ENCODE measurements around the gene MCRIP1.
"Not testable (repeated sequence)": the region's sequence is repeated elsewhere in the genome, so short reads cannot be mapped to it uniquely, and the experiment has no call there.

The MCRIP1 gene

GRCh38 chr17:81840059-81840458 lies 7.0 kb upstream of the MCRIP1 start:
- H3K79me2 ChIP-seq (ENCODE audit: control insufficient read depth, insufficient read depth, low read length, unreplicated experiment); H3K4me1 ChIP-seq (ENCODE audit: control insufficient read depth, insufficient read depth, low read length, unreplicated experiment); H3K4me3 ChIP-seq (ENCODE audit: low read depth, low read length); H3K27ac ChIP-seq (ENCODE audit: low read depth, low read length); H3K27me3 ChIP-seq (ENCODE audit: insufficient read depth, low read length); H2AFZ ChIP-seq (ENCODE audit: low read length, unreplicated experiment): not testable (repeated sequence)
- H3K36me3 ChIP-seq (ENCODE audit: insufficient read depth, low read length): peaks cover 16% of the 10 kb centered on the region; the same call in 1 of the 2 replicates

DNA sequence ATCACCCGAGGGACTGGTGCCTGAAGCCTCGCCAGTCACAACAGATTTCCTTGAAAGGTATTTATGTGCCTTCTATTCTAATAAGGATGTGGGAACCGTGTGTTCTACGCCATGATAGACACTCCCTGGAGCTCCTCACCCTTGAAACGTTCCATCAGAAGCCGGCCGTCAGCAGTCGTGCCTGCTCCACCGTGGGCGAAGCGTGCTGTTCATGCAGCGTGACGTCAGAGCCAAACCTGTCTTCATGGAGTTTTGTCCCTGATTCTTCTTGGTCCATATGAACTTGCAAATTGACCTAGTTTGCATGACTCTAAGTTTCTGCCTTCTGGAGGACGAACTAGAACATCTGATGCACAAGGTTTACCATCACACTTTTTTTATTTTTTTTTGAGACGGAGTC lies 6.2 kb upstream of the MCRIP1 start:
- H3K4me1 ChIP-seq (ENCODE audit: control insufficient read depth, insufficient read depth, low read length, unreplicated experiment): no peaks in the 10 kb centered on the region
- H3K36me3 ChIP-seq (ENCODE audit: insufficient read depth, low read length): peaks cover 10% of the 10 kb centered on the region; the same call in 1 of the 2 replicates
- H2AFZ ChIP-seq (ENCODE audit: low read length, unreplicated experiment): no peak overlapping the region
- no peaks in the 10 kb centered on the region for H3K27me3 ChIP-seq (ENCODE audit: insufficient read depth, low read length)
- H3K79me2 ChIP-seq (ENCODE audit: control insufficient read depth, insufficient read depth, low read length, unreplicated experiment): no peaks in the 10 kb centered on the region
- H3K27ac ChIP-seq (ENCODE audit: low read depth, low read length): no peak overlapping the region
- no peak overlapping the region for H3K4me3 ChIP-seq (ENCODE audit: low read depth, low read length)

DNA sequence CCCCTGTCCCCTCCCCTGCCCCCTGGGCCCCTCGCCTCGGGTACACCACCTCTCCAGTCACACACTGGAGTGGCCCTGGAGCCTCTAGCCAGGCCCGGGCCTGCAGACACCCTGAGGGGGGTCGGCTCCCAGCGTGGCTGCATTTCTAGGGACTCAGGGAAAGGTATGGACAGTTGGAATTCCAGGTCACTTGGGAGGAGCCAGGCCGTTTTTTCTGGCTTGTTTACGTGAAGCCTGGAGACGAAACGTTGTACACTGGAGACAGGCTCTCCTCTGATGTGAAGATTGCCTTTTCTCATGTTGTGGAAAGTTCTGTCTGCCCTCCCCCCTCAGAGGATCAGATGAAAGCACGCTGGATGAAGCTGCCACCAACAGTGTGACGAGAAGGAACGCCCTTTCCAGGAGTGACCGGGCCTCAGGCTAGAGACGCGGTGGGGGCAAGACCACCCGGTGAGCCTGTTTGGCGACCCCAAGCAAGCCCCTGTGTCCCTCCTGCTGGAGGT lies 5.7 kb upstream of the MCRIP1 start:
- H3K4me3 ChIP-seq (ENCODE audit: low read depth, low read length): no peak overlapping the region
- peaks cover 9% of the 10 kb centered on the region; the same call in 1 of the 2 replicates for H3K36me3 ChIP-seq (ENCODE audit: insufficient read depth, low read length)
- H3K79me2 ChIP-seq (ENCODE audit: control insufficient read depth, insufficient read depth, low read length, unreplicated experiment): peaks cover under 1% of the 10 kb centered on the region
- H2AFZ ChIP-seq (ENCODE audit: low read length, unreplicated experiment): no peak overlapping the region
- H3K27ac ChIP-seq (ENCODE audit: low read depth, low read length): no peak overlapping the region
- no peaks in the 10 kb centered on the region for H3K27me3 ChIP-seq (ENCODE audit: insufficient read depth, low read length)
- H3K4me1 ChIP-seq (ENCODE audit: control insufficient read depth, insufficient read depth, low read length, unreplicated experiment): no peaks in the 10 kb centered on the region

GRCh38 chr17:81837641-81838040 lies 4.5 kb upstream of the MCRIP1 start:
- peaks cover 6% of the 10 kb centered on the region for H3K79me2 ChIP-seq (ENCODE audit: control insufficient read depth, insufficient read depth, low read length, unreplicated experiment)
- H2AFZ ChIP-seq (ENCODE audit: low read length, unreplicated experiment): no peak overlapping the region
- H3K4me3 ChIP-seq (ENCODE audit: low read depth, low read length): no peak overlapping the region
- H3K36me3 ChIP-seq (ENCODE audit: insufficient read depth, low read length): no peaks in the 10 kb centered on the region
- H3K27me3 ChIP-seq (ENCODE audit: insufficient read depth, low read length): no peaks in the 10 kb centered on the region
- H3K27ac ChIP-seq (ENCODE audit: low read depth, low read length): no peak overlapping the region
- H3K4me1 ChIP-seq (ENCODE audit: control insufficient read depth, insufficient read depth, low read length, unreplicated experiment): no peaks in the 10 kb centered on the region

DNA sequence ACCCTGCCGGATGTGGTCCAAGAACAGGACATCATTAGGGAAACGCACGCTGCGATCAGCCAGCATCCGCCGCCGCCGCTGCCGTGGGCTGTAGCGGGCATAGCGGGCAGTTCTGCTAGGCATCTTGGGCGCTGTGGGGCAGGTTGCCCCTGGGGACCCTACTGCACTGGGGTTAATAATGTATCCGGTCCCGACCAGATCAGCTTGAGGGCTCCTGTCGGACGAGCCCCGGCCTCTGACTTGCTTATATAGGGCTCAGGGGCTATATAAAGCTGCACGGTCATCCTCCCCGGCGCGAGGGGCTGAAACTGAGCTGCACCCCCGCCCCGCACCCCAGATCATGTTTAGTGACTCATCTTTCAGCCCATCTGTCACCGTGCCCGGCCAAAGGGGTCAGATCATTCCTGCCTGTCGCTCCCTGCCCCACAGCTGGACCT lies 1.8 kb upstream of the MCRIP1 start, which contains the start of gene PPP1R27:
Gene PPP1R27, minus strand, starts transcription at position 220 of the 437 bp plus-strand sequence. Its CDS starts 97 bp downstream, at position 123.
- H3K79me2 ChIP-seq (ENCODE audit: control insufficient read depth, insufficient read depth, low read length, unreplicated experiment): peaks cover 6% of the 10 kb centered on the region
- H3K4me3 ChIP-seq (ENCODE audit: low read depth, low read length): peak within 1 kb of the TSS; percentile 98
- H3K36me3 ChIP-seq (ENCODE audit: insufficient read depth, low read length): no peaks in the 10 kb centered on the region
- peaks cover 11% of the 10 kb centered on the region for H3K4me1 ChIP-seq (ENCODE audit: control insufficient read depth, insufficient read depth, low read length, unreplicated experiment)
- peak within 1 kb of the TSS; percentile 91 for H3K27ac ChIP-seq (ENCODE audit: low read depth, low read length)
- peak within 1 kb of the TSS; percentile 70 for H2AFZ ChIP-seq (ENCODE audit: low read length, unreplicated experiment)
- H3K27me3 ChIP-seq (ENCODE audit: insufficient read depth, low read length): no peaks in the 10 kb centered on the region

- Histone ChIP-seq H3K4me1 (ENCODE audit: control insufficient read depth, insufficient read depth, low read length, unreplicated experiment) (peaks cover 11% of the 10 kb centered on the region), H3K79me2 (ENCODE audit: control insufficient read depth, insufficient read depth, low read length, unreplicated experiment) (peaks cover 8% of the 10 kb centered on the region), H3K27me3 (ENCODE audit: insufficient read depth, low read length) (no peaks in the 10 kb centered on the region), H3K36me3 (ENCODE audit: insufficient read depth, low read length) (no peaks in the 10 kb centered on the region), H2AFZ (ENCODE audit: low read length, unreplicated experiment) (peak overlapping the region; percentile 70), H3K27ac (ENCODE audit: low read depth, low read length) (peak overlapping the region; percentile 91), H3K4me3 (ENCODE audit: low read depth, low read length) (peak overlapping the region; percentile 98)
Measured at GRCh38 chr17:81833921-81834830, 1.1 kb upstream of the MCRIP1 start.

DNA sequence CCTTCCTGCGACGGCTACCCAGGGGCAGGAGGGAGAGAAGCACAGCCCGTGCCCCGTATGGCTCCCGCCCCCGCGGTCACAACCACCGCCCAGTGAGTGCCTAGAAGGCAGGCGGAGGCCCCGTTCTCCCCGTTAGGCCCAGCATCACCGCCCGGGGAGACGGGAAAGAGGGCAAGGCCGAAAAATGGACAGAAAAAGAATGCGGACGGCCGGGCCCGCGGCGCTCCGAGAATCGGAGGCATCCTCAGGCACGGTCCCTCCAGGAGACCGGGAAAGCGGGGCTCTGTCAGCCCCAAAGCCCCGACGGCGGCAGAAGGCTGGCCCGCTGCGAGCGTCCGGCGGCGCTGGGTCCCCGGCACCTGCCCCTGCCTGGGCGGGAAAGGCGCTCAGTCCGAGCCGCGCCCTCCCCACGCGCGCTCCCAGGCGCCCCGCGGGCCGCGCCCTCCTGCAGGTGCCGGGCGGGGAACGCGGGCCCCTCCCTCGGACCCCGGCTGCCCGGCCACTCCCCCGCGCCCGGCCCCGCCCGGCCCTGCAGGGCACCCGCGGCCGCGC lies 407 bp downstream of the MCRIP1 start:
- Histone ChIP-seq H3K4me1 (ENCODE audit: control insufficient read depth, insufficient read depth, low read length, unreplicated experiment) (peaks cover 11% of the 10 kb centered on the region), H3K36me3 (ENCODE audit: insufficient read depth, low read length) (no peaks in the 10 kb centered on the region), H3K27ac (ENCODE audit: low read depth, low read length) (peak overlapping the region; percentile 67), H3K4me3 (ENCODE audit: low read depth, low read length) (peak overlapping the region; percentile 93), H3K79me2 (ENCODE audit: control insufficient read depth, insufficient read depth, low read length, unreplicated experiment) (peaks cover 8% of the 10 kb centered on the region), H3K27me3 (ENCODE audit: insufficient read depth, low read length) (no peaks in the 10 kb centered on the region), H2AFZ (ENCODE audit: low read length, unreplicated experiment) (peak overlapping the region; percentile 65)

DNA sequence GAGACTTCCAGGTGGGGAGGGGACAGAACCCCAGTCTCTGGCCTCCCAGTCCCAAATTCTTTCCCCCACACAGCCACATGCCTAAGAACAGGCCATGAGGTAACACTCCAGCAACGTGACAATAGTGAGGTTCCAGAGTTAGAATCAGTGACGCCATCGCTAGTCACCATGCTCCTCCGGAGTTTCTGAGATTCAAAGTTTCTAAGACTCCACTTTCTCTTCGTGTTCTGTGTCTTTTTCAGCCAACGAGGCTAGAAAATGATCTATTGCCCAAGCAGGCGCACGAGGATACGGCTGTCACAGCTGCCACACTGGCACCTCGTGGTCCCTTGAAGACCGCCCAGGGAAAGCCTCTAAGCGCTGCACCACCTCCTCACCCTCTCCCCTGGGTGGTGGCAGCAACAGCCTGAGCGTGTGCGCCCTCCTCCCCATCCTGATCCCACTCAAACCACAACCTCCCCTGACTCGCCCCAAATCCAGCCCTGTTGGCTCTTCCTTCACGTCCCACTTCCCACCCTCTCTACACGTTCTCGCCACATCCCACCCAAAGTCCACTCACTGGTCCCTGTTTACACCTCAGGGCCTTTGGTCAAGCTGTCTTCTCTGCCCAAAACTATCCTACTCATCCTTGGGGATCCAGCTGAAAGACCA lies 1.0 kb downstream of the MCRIP1 start:
- Histone ChIP-seq H3K36me3 (ENCODE audit: insufficient read depth, low read length) (no peaks in the 10 kb centered on the region), H3K4me1 (ENCODE audit: control insufficient read depth, insufficient read depth, low read length, unreplicated experiment) (peaks cover 11% of the 10 kb centered on the region), H2AFZ (ENCODE audit: low read length, unreplicated experiment) (peak overlapping the region; percentile 65), H3K27ac (ENCODE audit: low read depth, low read length) (peak overlapping the region; percentile 67), H3K4me3 (ENCODE audit: low read depth, low read length) (peak overlapping the region; percentile 93), H3K27me3 (ENCODE audit: insufficient read depth, low read length) (no peaks in the 10 kb centered on the region), H3K79me2 (ENCODE audit: control insufficient read depth, insufficient read depth, low read length, unreplicated experiment) (peaks cover 8% of the 10 kb centered on the region)

GRCh38 chr17:81831563-81831956 lies 1.5 kb downstream of the MCRIP1 start:
- Histone ChIP-seq H3K36me3 (ENCODE audit: insufficient read depth, low read length) (no peaks in the 10 kb centered on the region), H3K27me3 (ENCODE audit: insufficient read depth, low read length) (no peaks in the 10 kb centered on the region), H3K79me2 (ENCODE audit: control insufficient read depth, insufficient read depth, low read length, unreplicated experiment) (peaks cover 8% of the 10 kb centered on the region), H3K27ac (ENCODE audit: low read depth, low read length) (peak overlapping the region; percentile 67), H3K4me3 (ENCODE audit: low read depth, low read length) (peak overlapping the region; percentile 93), H3K4me1 (ENCODE audit: control insufficient read depth, insufficient read depth, low read length, unreplicated experiment) (peaks cover 11% of the 10 kb centered on the region), H2AFZ (ENCODE audit: low read length, unreplicated experiment) (no peak overlapping the region)

- H3K4me3 ChIP-seq (ENCODE audit: low read depth, low read length): no peak overlapping the region
- peaks cover 8% of the 10 kb centered on the region for H3K79me2 ChIP-seq (ENCODE audit: control insufficient read depth, insufficient read depth, low read length, unreplicated experiment)
- peaks cover 11% of the 10 kb centered on the region for H3K4me1 ChIP-seq (ENCODE audit: control insufficient read depth, insufficient read depth, low read length, unreplicated experiment)
- no peaks in the 10 kb centered on the region for H3K36me3 ChIP-seq (ENCODE audit: insufficient read depth, low read length)
- H3K27me3 ChIP-seq (ENCODE audit: insufficient read depth, low read length): no peaks in the 10 kb centered on the region
- no peak overlapping the region for H3K27ac ChIP-seq (ENCODE audit: low read depth, low read length)
- H2AFZ ChIP-seq (ENCODE audit: low read length, unreplicated experiment): no peak overlapping the region
Measured at GRCh38 chr17:81829858-81830257, 3.2 kb downstream of the MCRIP1 start.

Data from ACC112 (cell line).